ENCODE data around the gene SDHA.
"Not testable (repeated sequence)": the region's sequence is repeated elsewhere in the genome, so short reads cannot be mapped to it uniquely, and the experiment has no call there.

SDHA gene

DNA sequence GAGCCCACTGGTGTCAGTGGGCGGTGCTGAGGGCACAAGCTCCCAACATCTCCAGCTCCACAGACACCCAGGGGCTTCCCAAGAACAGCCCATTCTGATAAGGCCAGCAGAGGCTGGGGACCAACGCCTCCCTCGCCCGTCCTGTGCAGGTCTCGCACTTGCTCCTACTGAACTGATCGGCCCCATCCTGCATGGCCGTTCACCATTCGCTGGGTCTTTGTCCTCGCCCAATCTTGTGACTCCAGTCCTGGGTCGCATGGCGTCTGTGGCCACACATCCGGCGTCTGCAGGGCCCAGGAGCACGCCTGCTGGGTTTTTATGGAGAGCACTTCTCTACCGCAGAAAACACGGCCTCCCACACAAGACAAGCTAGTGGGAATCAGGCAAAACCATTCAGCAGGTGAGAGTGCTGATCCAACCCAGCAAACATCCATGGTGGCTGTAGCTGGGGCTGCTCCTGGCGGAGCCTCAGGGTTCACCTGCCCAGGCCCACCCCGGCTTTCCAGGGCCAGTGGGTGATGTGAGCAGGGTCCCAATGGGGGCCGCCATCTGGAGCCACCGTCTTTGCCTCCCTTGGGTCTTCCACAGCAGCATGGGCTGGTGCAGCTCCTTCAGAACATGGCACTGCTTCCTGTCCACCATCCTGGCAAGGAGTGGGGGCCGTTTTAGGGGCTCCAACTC, 19.5 kb upstream of the SDHA start:
- no peak for DNase-seq (ENCODE audit: low read depth)

DNA sequence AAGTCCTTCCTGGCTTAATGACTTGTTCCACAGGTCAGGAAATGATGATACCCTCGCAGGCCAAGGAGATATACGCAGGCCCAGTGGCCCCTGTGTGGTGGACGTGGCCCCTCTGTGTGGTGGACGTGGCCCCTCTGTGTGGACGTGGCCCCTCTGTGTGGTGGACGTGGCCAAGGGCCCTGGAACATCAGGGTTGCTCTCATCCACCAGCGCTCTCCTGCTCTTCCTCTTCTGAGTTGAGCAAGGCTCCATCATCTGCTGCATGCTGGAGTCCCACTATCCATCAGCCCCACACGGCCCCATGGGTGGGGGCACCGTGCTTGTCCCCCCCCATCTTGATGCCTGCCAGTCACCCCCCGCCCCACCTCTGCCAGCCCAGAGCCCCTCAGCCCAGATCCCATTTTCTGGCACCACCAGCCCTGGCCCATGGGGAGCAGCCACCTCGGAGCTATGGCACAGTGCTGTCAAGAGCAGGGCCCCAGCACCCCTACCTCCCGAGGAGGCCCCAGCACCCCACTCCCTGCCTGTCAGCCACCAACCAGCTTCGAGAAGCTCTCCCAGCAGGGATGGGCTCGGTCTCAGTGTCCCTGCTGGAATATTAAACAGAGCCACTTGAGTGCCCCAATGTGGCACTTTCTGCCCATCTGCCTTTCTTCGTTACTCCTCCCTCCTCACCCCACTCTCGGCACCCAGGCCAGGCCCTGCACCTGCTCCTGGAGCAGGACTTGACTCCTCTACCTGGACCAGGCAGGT, 18.7 kb upstream of the SDHA start:
- DNase-seq (ENCODE audit: low read depth) = no peak

DNA sequence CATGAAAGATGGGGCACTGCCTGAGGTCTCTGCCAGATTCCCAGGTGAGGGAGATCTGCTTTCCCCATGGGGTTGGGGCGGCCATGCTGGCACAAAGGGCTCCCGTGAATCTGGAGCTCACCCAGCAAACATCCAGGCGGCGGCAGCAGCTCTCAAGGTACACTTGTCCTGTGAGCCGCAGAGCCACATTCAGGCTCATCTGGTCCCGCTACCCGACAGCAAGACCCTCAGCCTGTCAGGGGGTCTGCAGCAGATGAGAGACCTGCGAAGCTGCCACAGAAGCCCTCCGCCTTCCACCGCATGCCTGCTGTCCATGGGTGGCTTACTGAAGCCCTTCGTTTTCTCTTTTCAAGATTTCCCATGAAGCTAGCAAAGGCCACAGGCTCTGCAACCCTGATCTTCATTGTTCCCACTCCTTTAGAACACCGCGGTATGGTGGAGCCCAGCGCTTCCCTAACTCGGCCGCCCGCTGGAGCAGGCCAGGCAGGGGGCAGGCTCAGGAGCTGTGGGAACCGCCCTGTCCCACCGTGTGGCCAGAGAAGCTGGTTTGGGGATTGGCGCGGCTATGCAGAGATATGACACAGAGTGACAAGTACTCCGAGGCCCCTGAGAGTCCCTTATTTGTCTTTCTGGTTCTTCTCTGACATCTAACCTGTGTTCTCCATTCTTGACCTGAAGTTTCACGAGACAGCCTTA, 18.0 kb upstream of the SDHA start:
- DNase-seq (ENCODE audit: low read depth) = no peak

DNA sequence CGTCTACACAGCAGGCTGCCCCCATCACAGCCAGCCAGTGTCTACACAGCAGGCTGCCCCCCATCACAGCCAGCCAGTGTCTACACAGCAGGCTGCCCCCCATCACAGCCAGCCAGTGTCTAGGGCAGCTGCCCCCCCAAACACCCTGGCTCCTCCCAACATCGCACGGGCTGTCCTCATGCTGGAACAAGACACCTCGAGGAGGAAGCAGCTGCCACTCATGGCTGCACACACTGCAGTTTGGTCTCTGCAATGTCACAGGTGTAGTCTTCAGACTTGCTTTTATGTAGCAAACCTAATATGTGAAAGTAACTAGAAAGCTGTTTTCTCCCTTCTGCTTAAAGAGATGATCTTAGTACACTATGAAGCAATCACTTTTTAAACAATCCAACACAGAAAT, 17.1 kb upstream of the SDHA start:
- no peak for DNase-seq (ENCODE audit: low read depth)

DNA sequence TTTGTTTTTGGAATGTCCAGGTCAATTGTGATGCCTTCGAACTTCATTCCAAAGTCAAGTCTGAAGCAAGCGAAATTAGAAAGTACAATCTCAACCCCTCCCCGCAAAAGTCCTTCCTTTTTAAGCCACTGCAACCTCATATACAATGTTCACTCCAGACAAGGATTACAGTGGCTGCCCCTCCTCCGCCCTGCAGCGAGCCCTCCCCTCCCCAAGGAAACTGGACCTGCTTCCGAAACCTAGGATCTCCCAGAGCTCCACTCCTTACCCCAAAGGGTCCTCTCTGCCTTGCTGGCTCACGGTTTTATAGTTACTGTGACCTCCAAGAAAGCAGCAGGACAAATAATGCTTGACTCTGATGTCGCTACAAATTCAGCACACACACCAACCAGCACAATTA, 16.4 kb upstream of the SDHA start:
- no peak for DNase-seq (ENCODE audit: low read depth)

DNA sequence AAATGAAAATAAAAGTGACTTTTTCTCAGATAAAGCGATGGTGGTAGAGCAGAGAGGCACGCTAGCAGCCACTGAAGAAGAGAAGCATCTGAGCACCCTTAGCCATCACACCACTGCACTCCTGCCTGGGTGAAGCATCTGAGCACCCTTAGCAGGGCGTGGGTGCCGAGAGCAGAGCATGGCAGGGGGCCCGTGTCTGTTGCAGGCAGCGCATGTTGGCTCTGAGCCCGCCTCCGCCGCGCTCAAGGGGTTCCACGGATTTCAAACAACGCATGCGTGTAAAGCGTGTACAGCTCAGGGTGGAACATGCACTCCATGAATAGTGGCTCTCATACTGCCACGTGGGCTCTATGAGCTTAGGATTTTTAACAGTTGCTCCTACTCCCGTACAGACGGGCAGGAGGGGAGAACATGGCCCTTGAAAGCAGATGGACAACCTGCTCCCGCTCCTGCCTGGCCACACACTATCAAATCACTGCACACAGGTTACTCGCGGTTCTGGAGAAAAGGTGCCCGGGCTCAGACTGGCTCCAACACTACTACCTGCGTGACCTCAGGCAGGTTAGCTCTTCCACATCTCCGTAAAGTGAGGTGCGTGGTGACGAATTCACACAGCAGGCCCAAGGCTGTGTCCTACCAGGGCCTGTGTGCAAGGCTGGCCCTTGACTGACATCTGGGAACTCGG, 14.7 kb upstream of the SDHA start:
- no peak for DNase-seq (ENCODE audit: low read depth)

DNA sequence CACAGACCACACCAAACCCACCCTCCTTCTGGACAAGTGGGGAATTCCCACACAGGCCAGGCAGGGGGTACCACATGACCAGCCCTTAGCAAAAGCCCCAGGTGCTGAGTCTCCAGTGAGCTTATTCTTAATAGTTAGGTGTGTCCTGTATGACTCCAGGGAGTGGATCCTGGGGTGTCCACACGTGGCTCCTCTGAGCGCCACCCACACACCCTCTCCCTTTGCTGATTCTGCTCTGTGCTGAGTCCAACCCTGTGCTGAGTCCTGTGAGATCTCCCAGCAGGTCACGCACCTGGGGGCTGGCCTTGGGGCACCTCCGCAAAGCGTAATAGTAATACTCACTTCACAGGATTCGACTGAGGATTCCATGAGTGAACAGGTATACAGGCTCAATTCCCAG, 14.1 kb upstream of the SDHA start:
- no peak for DNase-seq (ENCODE audit: low read depth)

DNA sequence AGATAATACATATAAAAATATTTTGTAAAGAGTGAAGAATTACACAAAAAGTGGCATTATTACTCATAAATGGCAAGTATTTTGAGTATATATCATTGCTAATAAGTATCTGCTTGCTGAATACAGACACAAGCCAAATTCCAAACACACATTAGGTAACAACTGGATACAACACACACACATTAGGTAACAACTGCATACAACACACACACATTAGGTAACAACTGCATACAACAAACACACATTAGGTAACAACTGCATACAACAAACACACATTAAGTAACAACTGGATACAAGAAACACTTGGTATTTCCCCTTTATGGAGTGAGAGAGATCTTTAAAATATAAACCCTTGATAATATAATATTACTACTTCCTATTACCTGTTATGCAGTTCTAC, 13.7 kb upstream of the SDHA start:
- DNase-seq (ENCODE audit: low read depth) = no peak

DNA sequence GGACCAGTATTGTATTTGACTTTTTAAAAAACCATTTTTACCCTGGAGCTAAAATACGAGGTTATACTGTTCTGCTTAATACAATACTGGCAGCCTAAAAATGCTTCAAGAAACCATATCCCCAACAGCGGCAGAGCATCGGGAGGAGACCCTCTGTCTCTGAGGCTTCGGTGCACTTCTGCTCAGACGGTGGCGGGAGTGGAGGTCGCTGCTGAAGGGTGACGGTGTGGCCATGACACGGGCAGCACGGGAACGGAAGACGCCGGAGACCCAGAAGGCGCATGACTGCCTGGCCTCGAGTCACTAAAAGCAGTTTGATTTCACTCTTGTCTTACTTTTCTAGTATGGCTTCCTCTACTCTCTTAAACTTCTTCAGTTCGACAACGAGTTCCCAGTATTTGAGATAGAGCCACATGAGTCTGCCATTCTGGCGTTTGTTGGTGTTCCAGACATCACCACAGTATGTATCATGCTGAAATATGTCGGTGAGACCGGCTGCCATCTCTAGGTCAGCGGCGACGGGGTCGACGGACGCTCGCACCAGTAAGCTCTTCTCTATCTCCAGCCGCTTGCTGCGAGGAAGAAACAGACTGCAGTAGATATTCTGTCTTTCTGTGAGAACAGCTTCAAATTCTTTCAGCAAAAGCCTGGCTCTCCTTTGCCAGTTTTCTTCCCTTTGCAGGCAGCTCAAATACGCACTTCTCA, 13.0 kb upstream of the SDHA start:
- DNase-seq (ENCODE audit: low read depth) = no peak

DNA sequence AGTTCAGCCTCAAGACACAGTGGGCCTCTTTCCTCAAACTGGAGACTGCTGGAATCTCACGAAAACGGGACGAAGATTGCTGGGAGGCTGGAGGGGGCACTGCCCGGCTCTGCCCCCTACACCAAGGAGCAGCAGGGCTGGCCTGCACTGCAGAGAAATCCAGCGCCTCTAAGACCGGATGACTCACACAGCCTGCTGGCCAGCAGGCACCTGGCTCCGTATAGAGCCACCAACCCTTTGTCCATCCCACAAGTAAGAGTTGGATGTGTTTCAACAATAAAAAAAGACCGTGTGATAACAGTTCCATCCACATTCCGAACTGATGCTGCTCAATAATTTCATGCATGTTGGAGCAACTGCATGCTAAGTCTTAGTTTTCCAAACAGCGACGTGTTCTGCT, 11.7 kb upstream of the SDHA start:
- no peak for DNase-seq (ENCODE audit: low read depth)

DNA sequence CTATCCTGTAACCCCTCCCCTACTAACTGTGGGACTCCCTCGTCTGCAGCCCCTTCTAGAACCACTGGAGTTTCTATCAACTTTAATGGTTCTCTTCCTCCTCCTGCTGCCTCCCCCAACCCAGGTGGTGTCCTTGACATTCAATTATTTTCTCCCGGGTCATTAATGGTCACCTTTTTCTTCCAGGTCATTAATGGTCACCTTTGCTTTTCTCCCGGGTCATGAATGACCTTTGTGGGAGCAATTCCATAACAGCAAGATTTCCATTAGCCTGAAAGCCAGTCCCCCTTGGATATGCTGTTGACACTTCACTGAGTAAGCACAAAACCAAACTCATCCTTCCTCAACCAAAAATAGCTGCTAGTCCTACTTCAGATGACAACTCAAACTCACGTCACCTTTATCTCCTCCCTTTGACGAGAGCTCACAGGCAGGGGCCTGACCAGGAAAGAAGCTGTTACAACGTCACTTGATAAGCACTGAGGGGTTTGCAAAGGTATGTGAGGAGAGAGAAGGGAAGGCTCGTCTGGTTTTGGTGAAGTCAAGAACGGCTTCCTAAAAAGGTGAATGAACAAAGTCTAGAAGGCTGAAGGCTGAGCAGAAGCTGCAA, 11.1 kb upstream of the SDHA start:
- no peak for DNase-seq (ENCODE audit: low read depth)

DNA sequence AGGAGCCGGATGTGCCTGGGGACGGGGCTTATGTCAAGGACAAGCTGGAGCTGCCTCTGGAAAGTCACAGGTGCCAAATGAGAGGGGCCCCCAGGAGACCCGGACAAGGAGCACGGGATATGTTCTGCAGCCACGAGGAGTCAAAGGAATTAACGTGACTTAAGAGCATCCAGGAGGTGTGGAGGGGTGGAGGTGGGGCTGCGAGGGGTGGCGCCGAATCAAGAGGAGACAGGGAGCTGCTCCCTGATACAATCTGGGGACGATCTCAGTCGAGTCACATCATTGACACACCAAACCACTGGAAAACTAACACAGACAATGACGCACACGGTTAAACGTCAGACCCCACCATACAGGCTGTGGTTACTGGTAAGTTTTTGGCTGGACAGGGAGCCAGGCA, 10.5 kb upstream of the SDHA start:
- DNase-seq (ENCODE audit: low read depth) = no peak

DNA sequence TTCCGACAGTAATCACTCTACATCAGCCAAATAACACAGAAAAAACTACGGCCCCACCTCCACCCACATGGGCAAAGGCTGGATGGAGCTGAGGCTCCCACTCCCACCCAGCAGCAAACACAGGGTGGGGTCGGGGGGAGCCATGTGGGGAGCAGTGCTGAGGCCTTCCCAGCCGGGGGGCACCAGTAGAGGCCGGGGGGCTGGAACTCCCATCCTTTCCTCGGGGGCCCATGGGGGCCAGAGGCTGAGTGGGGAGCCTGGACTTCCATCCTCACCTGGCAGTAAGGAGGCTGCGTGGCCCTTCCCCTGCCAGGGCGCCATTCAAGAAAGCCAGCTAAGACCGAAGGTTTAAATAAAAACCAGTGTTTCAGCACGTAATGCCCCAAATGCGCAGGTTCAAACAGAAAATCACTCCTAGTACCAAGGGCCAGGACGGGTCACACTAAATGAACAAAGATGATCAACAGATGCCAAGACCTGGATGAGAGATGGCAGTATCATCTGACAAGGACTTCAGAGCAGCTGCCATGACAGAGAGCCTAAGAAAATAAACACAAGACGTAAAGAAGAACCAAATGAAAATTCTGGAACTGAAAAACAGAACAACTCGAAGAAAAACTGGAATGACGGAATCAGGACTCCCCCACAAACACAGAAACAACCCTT, 9.5 kb upstream of the SDHA start:
- no peak for DNase-seq (ENCODE audit: low read depth)

DNA sequence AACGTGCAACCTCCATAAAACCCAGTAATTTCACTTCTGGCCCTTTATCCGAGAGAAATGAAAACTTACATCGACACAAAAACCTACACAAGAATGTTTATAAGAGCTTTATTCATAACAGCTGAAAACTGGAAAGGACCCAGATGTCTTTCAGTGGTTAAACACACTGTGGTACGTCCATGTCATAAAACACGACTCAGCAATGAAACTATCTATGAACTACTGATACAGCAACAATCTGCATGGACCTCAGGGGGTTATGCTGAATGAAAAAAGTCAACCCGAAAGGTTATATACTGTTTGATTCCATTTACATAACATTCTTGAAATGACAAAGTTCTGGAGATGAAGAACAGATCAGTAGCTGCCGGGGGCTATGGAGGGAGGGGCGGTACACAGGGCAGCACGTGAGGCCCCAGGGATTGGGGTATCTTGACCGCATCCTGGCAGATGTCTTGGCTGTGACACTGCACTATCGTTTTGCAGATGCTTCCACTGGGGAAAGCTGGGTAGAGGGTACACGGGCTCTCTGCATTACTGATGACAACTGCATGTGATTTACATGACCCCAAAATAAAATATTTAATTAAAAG, 4.2 kb upstream of the SDHA start:
- no peak for DNase-seq (ENCODE audit: low read depth)

DNA sequence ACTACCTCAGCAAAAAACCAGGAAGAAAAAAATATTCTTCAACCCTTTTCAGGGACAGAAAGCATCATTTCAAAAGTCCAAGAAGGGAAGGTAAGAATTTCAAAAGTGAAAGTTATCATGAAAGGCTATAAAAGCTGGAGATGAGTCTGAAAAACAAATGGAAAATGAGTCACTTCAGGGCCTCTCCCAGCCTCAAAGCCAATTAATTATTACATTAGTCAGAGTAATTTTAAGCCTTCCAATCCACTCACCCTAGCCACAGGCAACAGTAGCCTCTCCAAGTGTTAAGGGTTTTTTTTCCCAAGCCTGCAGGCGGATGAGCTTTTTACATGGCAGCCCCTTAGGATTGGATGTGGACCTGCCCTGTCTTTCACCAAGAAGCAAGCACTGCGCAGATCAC, 2.9 kb upstream of the SDHA start:
- DNase-seq (ENCODE audit: low read depth) = not testable (repeated sequence)

DNA sequence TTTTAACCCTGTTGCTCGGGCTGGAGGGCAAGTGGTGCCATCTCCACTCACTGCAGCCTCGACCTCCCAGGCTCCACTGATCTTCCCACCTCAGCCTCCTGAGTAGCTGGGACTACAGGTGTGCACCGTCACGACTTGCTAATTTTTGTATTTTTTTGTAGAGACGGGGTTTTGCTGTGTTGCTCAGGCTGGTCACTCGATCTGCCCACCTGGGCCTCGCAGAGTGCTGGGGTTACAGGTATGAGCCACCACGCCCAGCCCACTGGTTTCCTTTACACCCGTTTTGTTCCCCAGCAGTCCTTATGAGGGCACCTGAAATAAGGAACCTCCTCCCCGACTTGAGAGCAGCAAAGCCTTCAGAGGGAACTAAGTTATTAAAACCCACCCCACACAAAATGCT, 2.0 kb upstream of the SDHA start:
- not testable (repeated sequence) for DNase-seq (ENCODE audit: low read depth)

DNA sequence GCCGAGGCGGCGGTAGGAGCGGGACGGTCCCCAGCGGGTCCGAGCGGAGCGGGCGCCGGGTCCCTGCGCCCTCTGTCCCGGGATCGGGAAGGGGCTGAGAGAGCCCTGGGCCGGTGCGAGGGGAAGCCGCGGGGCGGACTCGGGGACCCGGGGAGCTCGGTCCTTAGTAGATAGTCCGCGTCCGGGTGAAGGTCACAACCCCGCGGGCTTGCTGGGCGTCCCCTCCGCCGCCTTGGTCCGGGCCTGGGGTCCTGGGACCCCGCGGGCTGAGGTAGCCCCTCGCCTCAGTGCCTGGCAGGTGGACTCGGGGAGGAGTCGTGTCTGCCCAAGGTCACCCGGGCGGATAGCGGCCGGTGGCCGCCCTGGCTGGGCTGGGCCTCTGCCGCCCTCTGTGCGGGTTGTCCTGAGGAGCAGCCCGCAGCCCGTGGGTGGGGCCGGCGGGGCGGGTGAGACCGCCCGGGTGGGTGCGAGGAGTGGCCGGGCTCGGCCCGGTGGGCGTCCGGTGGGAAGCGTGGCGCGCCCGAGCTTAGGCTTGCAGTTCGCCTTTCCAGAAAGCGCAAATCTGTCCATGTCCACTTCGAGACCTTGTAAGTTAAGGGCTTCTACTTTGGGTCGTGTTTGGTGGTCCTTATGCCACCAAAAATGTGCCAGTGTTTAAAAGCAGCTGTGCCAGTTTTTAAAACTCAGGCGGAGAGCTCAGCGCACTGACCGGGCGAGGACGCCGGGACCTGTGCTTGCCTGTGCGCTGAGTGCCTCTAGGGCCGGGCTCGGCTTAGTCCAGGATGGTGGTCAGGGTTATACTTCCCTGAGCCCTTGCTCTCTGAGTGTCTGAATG, 554 bp downstream of the SDHA start:
- no peak for DNase-seq (ENCODE audit: low read depth)

DNA sequence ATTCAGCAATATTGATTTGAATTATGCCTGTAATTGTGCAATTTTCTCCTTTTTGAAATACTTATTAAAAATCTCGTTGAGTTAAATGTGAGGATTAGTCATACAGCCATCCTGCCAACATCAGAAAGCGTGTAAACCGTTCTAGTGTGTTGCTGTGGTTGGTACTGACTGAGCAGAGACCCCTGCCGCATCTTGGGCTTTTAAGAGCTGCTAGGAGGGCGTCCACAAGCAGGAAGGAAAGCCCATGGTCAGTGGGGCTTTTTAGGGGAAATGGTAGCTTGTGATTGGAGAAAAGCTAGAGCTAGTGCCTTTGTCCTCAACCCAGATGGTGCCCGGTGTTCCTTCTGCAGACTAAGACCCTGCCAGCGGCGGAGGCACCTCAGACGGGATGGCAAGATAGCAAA, 1.3 kb downstream of the SDHA start:
- peak; percentile 33 for DNase-seq (ENCODE audit: low read depth)

DNA sequence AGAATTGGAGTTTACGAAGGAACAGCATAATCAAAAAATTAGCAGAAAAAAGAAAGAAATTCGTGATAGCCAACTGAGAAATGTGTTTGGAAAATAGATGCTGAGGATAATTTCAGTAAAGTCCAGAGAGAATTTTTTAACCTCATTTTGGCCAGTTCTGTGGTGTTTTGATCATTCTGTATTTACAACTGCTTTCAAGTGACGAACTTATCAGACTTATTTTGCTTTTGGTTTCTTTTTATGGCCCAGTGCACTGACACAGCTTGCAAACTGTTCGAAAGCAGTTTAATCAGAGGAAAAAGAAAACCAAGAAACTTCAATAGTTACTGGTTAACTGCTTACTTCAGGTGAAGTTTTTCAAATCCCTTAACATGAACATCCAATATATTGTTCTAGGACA, 1.9 kb downstream of the SDHA start:
- DNase-seq (ENCODE audit: low read depth) = no peak
